COR-L47 (cell line): ENCODE measurements around the gene GRHL1.

Experiments
- DNase-seq: peaks from one replicate; lab custom pipeline; 2025; lab: John Stamatoyannopoulos, UW

The GRHL1 gene

GRCh38 chr2:10042301-10043161, 91.0 kb downstream of the GRHL1 start:
- DNase-seq = no peak

GRCh38 chr2:10043256-10043905, 91.9 kb downstream of the GRHL1 start, which contains the start of gene KLF11:
KLF11 (plus strand) TSS chr2:10043550; CDS start chr2:10043717, 167 bp downstream.
- peak; percentile 88 for DNase-seq

- DNase-seq = peak; percentile 92
Measured at GRCh38 chr2:10043906-10044601, 92.6 kb downstream of the GRHL1 start.

GRCh38 chr2:10045561-10046355, 94.3 kb downstream of the GRHL1 start:
- DNase-seq = no peak

- DNase-seq = no peak
Measured at GRCh38 chr2:10046931-10047330, 95.4 kb downstream of the GRHL1 start.

- no peak for DNase-seq
Measured at GRCh38 chr2:10047616-10048500, 96.4 kb downstream of the GRHL1 start.

GRCh38 chr2:10048501-10049171, 97.1 kb downstream of the GRHL1 start:
- DNase-seq = peak; percentile 19
